Measurements from ENCODE around the gene FAM83F.
"Not testable (repeated sequence)": the region's sequence is repeated elsewhere in the genome, so short reads cannot be mapped to it uniquely, and the experiment has no call there.

FAM83F gene

GRCh38 chr22:39994566-39995392 lies at the start of gene FAM83F:
FAM83F (plus strand) TSS chr22:39994954; CDS start chr22:39995043, 89 bp downstream.
- no peak for DNase-seq

- no peak for DNase-seq
These were observed 48.6 kb upstream of the FAM83F start for GRCh38 chr22:39946126-39946502.

GRCh38 chr22:39946503-39947219 lies 48.1 kb upstream of the FAM83F start:
- no peak for DNase-seq

- DNase-seq: no peak
These were observed 47.2 kb upstream of the FAM83F start for GRCh38 chr22:39947220-39948216.

GRCh38 chr22:39949964-39950737 lies 44.6 kb upstream of the FAM83F start:
- no peak for DNase-seq

GRCh38 chr22:39951603-39952293 lies 43.0 kb upstream of the FAM83F start:
- DNase-seq: not testable (repeated sequence)

- no peak for DNase-seq
These were observed 42.4 kb upstream of the FAM83F start for GRCh38 chr22:39952347-39952746.

- DNase-seq: no peak
These were observed 41.7 kb upstream of the FAM83F start for GRCh38 chr22:39953101-39953500.

- no peak for DNase-seq
These were observed 40.1 kb upstream of the FAM83F start for GRCh38 chr22:39954584-39955055.

- DNase-seq: no peak
These were observed 39.1 kb upstream of the FAM83F start for GRCh38 chr22:39955675-39956074.

GRCh38 chr22:39956932-39957664 lies 37.7 kb upstream of the FAM83F start:
- DNase-seq: no peak

- no peak for DNase-seq
These were observed 36.6 kb upstream of the FAM83F start for GRCh38 chr22:39958009-39958711.

GRCh38 chr22:39958949-39959639 lies 35.7 kb upstream of the FAM83F start:
- no peak for DNase-seq

- DNase-seq: no peak
These were observed 34.9 kb upstream of the FAM83F start, which contains the start of gene TMA7B for GRCh38 chr22:39959640-39960447. TMA7B (plus strand) TSS chr22:39960397; CDS start chr22:39964375, 3,978 bp downstream.

- no peak for DNase-seq
These were observed 33.7 kb upstream of the FAM83F start for GRCh38 chr22:39960791-39961746.

- DNase-seq: no peak
These were observed 32.7 kb upstream of the FAM83F start for GRCh38 chr22:39962071-39962470.

GRCh38 chr22:39965748-39966147 lies 29.0 kb upstream of the FAM83F start:
- no peak for DNase-seq
